H1 (cell line): Measurements from ENCODE around the gene CMIP. TPM values are rescaled to one million over a fixed set of nuclear protein-coding genes. Genes with fewer than 3 reads are reported as not detected.

ENCODE experiments used
- EP300 ChIP-seq, 2 experiments: IDR thresholded peaks; 1 replicate in 1 of 2; 2 replicates in 1 of 2; pipeline ENCODE4 v1.6.1; 2011 to 2012; ENCODE audit warnings: low read depth in 2 of 2, low read length in 2 of 2, mild to moderate bottlenecking in 2 of 2, borderline replicate concordance in 1 of 2, inconsistent platforms in 1 of 2, moderate library complexity in 1 of 2
- PHF8 ChIP-seq: fragments of 200-600 bp; sonication (generic); conservative IDR thresholded peaks from 2 replicates; pipeline ENCODE4 v1.7.1; 2012; ENCODE audit warnings: low read depth, mild to moderate bottlenecking, inconsistent platforms, low read length, moderate library complexity
- RAD21 ChIP-seq, 2 experiments: IDR thresholded peaks in 1 of 2; conservative IDR thresholded peaks in 1 of 2; 2 replicates each; pipeline ENCODE4 v1.6.1; 2011; ENCODE audit warnings: low read depth in 2 of 2, low read length in 2 of 2, improper control_type of control experiment in 1 of 2, inconsistent platforms in 1 of 2, mild to moderate bottlenecking in 1 of 2, moderate library complexity in 1 of 2
- SRF ChIP-seq: IDR thresholded peaks from 2 replicates; pipeline ENCODE4 v1.6.1; 2011; ENCODE audit warnings: mild to moderate bottlenecking, low read depth, low read length, moderate library complexity
- polyA plus RNA-seq, 7 experiments: library from polyadenylated mRNA; depleted of rRNA in 3 of 7; stranded (reverse) in 5 of 7; unstranded in 2 of 7; fragments of >200 nt in 5 of 7; fragments of 200-250 nt in 2 of 7; gene quantifications; 1 replicate in 5 of 7; 2 replicates in 1 of 7; 4 replicates in 1 of 7; pipeline versions ENCODE4 v1.2.1 to v1.2.3, GENCODE V29; 2011 to 2013; ENCODE audit warnings: missing spikeins in 2 of 7, mixed read lengths in 2 of 7
- total RNA-seq: library from RNA; stranded (reverse); fragmentation: NEBNext Ultra II Directional; extraction: Animal tissue kit (Norgen Biotek cat#: 25700); gene quantifications from 2 replicates; pipeline ENCODE4 v1.2.1, GENCODE V29; 2021
- TF ChIP-seq, protein P1 (sequence below), 3 experiments: IDR thresholded peaks; 1 replicate in 2 of 3; 2 replicates in 1 of 3; pipeline versions ENCODE4 v1.5.1 to v1.6.1; 2011; ENCODE audit warnings: low read length in 3 of 3, mild to moderate bottlenecking in 3 of 3, inconsistent platforms in 2 of 3, low read depth in 1 of 3, moderate library complexity in 1 of 3; ENCODE audit not compliant: insufficient read depth in 1 of 3; ENCODE audit errors: control extremely low read depth in 1 of 3
- TF ChIP-seq, protein P2 (sequence below): fragments of 300-600 bp; sonication (generic); IDR thresholded peaks from 2 replicates; pipeline ENCODE4 v1.7.1; 2012; ENCODE audit warnings: low read length, moderate library complexity, mild to moderate bottlenecking, inconsistent platforms; ENCODE audit not compliant: insufficient replicate concordance

The CMIP gene
- total and polyA plus RNA-seq, 2 of the 8 experiments (the other 6 are each of a cell fraction or from before 2014, with no cell fraction given): 7.9 to 53.2 TPM

DNA sequence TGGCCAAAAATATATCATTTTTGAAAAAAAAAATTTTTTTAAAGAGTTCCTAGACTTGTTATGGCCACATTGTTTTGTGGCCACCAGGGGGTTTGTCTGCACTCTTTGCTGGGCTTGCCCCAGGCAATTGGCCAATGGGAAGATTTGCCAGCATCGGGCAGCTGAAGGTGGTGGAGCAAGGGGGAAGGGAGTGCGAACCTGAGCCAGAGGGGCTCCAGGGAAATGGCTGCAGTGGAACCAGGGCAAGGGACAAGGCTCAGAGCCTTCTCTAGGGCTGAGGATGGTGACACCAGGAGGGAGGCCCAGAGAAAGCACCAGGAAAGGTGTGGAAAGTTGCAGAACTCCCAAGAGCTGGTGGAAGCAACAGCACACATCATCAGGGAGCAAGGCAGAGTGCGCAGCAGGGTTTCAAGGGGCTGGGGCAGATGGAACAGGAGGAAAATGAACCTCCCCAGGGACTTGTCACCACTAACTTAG, 15.5 kb upstream of the CMIP start (continued):
- TF ChIP-seq SRF: no peak
- peak; percentile 51 to 58 for TF ChIP-seq RAD21 (IDR thresholded peaks at IDR 0.05 in 1 of 2, conservative IDR thresholded peaks at IDR 0.05 in 1 of 2; ENCODE audit: low read depth in 2 of 2, low read length in 2 of 2)
- TF ChIP-seq PHF8: no peak
- TF ChIP-seq, protein P1, sequence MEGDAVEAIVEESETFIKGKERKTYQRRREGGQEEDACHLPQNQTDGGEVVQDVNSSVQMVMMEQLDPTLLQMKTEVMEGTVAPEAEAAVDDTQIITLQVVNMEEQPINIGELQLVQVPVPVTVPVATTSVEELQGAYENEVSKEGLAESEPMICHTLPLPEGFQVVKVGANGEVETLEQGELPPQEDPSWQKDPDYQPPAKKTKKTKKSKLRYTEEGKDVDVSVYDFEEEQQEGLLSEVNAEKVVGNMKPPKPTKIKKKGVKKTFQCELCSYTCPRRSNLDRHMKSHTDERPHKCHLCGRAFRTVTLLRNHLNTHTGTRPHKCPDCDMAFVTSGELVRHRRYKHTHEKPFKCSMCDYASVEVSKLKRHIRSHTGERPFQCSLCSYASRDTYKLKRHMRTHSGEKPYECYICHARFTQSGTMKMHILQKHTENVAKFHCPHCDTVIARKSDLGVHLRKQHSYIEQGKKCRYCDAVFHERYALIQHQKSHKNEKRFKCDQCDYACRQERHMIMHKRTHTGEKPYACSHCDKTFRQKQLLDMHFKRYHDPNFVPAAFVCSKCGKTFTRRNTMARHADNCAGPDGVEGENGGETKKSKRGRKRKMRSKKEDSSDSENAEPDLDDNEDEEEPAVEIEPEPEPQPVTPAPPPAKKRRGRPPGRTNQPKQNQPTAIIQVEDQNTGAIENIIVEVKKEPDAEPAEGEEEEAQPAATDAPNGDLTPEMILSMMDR (IDR thresholded peaks at IDR 0.05; ENCODE audit: control extremely low read depth in 1 of 3, insufficient read depth in 1 of 3, low read depth in 1 of 3, low read length in 3 of 3): peak; percentile 34 to 54 (median 50)
- TF ChIP-seq EP300 (IDR thresholded peaks at IDR 0.05; ENCODE audit: borderline replicate concordance in 1 of 2, low read depth in 2 of 2, low read length in 2 of 2): no peak
- TF ChIP-seq, protein P2, sequence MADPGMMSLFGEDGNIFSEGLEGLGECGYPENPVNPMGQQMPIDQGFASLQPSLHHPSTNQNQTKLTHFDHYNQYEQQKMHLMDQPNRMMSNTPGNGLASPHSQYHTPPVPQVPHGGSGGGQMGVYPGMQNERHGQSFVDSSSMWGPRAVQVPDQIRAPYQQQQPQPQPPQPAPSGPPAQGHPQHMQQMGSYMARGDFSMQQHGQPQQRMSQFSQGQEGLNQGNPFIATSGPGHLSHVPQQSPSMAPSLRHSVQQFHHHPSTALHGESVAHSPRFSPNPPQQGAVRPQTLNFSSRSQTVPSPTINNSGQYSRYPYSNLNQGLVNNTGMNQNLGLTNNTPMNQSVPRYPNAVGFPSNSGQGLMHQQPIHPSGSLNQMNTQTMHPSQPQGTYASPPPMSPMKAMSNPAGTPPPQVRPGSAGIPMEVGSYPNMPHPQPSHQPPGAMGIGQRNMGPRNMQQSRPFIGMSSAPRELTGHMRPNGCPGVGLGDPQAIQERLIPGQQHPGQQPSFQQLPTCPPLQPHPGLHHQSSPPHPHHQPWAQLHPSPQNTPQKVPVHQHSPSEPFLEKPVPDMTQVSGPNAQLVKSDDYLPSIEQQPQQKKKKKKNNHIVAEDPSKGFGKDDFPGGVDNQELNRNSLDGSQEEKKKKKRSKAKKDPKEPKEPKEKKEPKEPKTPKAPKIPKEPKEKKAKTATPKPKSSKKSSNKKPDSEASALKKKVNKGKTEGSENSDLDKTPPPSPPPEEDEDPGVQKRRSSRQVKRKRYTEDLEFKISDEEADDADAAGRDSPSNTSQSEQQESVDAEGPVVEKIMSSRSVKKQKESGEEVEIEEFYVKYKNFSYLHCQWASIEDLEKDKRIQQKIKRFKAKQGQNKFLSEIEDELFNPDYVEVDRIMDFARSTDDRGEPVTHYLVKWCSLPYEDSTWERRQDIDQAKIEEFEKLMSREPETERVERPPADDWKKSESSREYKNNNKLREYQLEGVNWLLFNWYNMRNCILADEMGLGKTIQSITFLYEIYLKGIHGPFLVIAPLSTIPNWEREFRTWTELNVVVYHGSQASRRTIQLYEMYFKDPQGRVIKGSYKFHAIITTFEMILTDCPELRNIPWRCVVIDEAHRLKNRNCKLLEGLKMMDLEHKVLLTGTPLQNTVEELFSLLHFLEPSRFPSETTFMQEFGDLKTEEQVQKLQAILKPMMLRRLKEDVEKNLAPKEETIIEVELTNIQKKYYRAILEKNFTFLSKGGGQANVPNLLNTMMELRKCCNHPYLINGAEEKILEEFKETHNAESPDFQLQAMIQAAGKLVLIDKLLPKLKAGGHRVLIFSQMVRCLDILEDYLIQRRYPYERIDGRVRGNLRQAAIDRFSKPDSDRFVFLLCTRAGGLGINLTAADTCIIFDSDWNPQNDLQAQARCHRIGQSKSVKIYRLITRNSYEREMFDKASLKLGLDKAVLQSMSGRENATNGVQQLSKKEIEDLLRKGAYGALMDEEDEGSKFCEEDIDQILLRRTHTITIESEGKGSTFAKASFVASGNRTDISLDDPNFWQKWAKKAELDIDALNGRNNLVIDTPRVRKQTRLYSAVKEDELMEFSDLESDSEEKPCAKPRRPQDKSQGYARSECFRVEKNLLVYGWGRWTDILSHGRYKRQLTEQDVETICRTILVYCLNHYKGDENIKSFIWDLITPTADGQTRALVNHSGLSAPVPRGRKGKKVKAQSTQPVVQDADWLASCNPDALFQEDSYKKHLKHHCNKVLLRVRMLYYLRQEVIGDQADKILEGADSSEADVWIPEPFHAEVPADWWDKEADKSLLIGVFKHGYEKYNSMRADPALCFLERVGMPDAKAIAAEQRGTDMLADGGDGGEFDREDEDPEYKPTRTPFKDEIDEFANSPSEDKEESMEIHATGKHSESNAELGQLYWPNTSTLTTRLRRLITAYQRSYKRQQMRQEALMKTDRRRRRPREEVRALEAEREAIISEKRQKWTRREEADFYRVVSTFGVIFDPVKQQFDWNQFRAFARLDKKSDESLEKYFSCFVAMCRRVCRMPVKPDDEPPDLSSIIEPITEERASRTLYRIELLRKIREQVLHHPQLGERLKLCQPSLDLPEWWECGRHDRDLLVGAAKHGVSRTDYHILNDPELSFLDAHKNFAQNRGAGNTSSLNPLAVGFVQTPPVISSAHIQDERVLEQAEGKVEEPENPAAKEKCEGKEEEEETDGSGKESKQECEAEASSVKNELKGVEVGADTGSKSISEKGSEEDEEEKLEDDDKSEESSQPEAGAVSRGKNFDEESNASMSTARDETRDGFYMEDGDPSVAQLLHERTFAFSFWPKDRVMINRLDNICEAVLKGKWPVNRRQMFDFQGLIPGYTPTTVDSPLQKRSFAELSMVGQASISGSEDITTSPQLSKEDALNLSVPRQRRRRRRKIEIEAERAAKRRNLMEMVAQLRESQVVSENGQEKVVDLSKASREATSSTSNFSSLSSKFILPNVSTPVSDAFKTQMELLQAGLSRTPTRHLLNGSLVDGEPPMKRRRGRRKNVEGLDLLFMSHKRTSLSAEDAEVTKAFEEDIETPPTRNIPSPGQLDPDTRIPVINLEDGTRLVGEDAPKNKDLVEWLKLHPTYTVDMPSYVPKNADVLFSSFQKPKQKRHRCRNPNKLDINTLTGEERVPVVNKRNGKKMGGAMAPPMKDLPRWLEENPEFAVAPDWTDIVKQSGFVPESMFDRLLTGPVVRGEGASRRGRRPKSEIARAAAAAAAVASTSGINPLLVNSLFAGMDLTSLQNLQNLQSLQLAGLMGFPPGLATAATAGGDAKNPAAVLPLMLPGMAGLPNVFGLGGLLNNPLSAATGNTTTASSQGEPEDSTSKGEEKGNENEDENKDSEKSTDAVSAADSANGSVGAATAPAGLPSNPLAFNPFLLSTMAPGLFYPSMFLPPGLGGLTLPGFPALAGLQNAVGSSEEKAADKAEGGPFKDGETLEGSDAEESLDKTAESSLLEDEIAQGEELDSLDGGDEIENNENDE: no peak
